Osteocyte (in vitro differentiated cells): ENCODE measurements around the gene NCAPH2. TPM values are rescaled to one million over a fixed set of nuclear protein-coding genes. Genes with fewer than 3 reads are reported as not detected.

Source experiments
- DNase-seq: peaks from one replicate; pipeline ENCODE4 v3.0.0; 2021; ENCODE audit warnings: mixed read lengths; ENCODE audit not compliant: unreplicated experiment; ENCODE audit errors: extremely low spot score
- H3K27ac Mint-ChIP-seq: one replicate; pipeline ENCODE4 v1.8.0; 2021; ENCODE audit warnings: mild to moderate bottlenecking, mixed read lengths; ENCODE audit not compliant: unreplicated experiment
- H3K27me3 Mint-ChIP-seq: one replicate; pipeline ENCODE4 v1.8.0; 2021; ENCODE audit warnings: mixed read lengths; ENCODE audit not compliant: unreplicated experiment
- H3K36me3 Mint-ChIP-seq: one replicate; pipeline ENCODE4 v1.8.0; 2021; ENCODE audit warnings: mixed read lengths; ENCODE audit not compliant: unreplicated experiment
- H3K4me1 Mint-ChIP-seq: one replicate; pipeline ENCODE4 v1.8.0; 2021; ENCODE audit warnings: mixed read lengths; ENCODE audit not compliant: unreplicated experiment
- H3K4me3 Mint-ChIP-seq: one replicate; pipeline ENCODE4 v1.8.0; 2021; ENCODE audit warnings: mild to moderate bottlenecking, moderate library complexity, mixed read lengths; ENCODE audit not compliant: unreplicated experiment
- H3K9me3 Mint-ChIP-seq: one replicate; pipeline ENCODE4 v1.8.0; 2021; ENCODE audit warnings: mixed read lengths; ENCODE audit not compliant: unreplicated experiment
- CTCF ChIP-seq: fragments of 200-600 bp; sonication (generic); IDR thresholded peaks from 2 replicates; pipeline ENCODE4 v1.5.0; 2021; ENCODE audit warnings: antibody characterized with exemption, mild to moderate bottlenecking, moderate library complexity
- total RNA-seq: library from RNA; stranded (reverse); gene quantifications from 2 replicates; pipeline ENCODE4 v1.2.1, GENCODE V29; 2021

Gene NCAPH2
- total RNA-seq, 1 donor from 2014 or later = 47.0 TPM

- no peak for DNase-seq
- TF ChIP-seq CTCF = no peak
- H3K36me3 Mint-ChIP-seq = peaks cover 2% of the 10 kb centered on the region
- peaks cover 9% of the 10 kb centered on the region for H3K27me3 Mint-ChIP-seq
- no peaks in the 10 kb centered on the region for H3K9me3 Mint-ChIP-seq
- peaks cover 12% of the 10 kb centered on the region for H3K4me1 Mint-ChIP-seq
- H3K27ac Mint-ChIP-seq = no peak overlapping the region
- no peak overlapping the region for H3K4me3 Mint-ChIP-seq
Measured at GRCh38 chr22:50483977-50484853, 23.8 kb upstream of the NCAPH2 start.

DNA sequence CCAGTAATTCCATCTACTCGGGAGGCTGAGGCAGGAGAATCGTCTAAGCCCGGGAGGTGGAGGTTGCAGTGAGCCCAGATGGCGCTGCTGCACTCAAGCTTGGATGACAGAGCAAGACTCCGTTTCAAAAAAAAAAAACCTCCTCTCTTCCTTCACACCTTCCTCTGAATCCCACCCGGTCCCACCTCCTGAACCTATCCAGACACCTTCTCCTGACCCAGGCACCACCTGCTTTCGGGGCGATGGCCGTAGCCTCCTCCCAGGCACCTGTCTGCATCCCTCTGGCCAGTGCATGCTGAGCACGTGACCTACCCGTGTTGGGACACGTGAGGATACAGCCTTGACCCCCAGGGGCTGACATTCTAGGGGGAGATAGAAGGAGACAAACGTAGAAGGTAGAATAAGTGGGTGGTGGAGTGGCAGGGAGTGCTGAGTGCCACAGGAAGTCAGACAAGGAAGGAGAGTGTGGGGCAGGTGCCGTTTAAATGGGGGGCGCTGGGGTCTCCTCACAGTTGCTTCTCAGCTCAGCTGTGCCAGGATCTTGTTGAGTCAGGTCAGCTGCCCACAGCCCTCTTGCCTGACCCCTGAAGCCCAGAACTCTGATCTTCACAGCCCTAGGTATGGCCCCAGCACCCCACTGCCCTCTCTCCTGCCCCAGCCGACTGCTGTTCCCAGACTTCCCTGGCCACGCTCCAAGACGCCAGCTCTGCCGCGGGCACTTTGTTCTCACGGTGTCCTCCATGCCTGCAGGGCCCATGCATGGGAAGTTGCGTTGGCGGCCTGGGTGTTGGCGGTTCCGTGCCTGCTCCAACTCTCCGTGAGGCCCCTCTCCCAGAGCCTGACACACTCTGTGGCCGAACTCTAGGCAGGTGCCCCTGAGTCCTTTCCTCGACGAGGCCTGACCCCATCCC, 22.5 kb upstream of the NCAPH2 start:
- no peak for DNase-seq
- Mint-ChIP-seq H3K4me1 (peaks cover 12% of the 10 kb centered on the region), H3K9me3 (no peaks in the 10 kb centered on the region), H3K27ac (no peak overlapping the region), H3K36me3 (peaks cover 2% of the 10 kb centered on the region), H3K4me3 (no peak overlapping the region), H3K27me3 (no peaks in the 10 kb centered on the region)
- TF ChIP-seq CTCF = no peak

GRCh38 chr22:50486561-50487289, 21.3 kb upstream of the NCAPH2 start, which contains the start of gene MIOX:
Gene MIOX, plus strand, starts transcription at chr22:50486859. Its CDS starts 39 bp downstream, at chr22:50486898.
- DNase-seq = no peak
- H3K27me3 Mint-ChIP-seq = no peaks in the 10 kb centered on the region
- H3K4me1 Mint-ChIP-seq = peaks cover 12% of the 10 kb centered on the region
- no peak within 1 kb of the TSS for H3K4me3 Mint-ChIP-seq
- TF ChIP-seq CTCF = no peak
- no peaks in the 10 kb centered on the region for H3K9me3 Mint-ChIP-seq
- H3K27ac Mint-ChIP-seq = peak within 1 kb of the TSS; percentile 57
- peaks cover 2% of the 10 kb centered on the region for H3K36me3 Mint-ChIP-seq

DNA sequence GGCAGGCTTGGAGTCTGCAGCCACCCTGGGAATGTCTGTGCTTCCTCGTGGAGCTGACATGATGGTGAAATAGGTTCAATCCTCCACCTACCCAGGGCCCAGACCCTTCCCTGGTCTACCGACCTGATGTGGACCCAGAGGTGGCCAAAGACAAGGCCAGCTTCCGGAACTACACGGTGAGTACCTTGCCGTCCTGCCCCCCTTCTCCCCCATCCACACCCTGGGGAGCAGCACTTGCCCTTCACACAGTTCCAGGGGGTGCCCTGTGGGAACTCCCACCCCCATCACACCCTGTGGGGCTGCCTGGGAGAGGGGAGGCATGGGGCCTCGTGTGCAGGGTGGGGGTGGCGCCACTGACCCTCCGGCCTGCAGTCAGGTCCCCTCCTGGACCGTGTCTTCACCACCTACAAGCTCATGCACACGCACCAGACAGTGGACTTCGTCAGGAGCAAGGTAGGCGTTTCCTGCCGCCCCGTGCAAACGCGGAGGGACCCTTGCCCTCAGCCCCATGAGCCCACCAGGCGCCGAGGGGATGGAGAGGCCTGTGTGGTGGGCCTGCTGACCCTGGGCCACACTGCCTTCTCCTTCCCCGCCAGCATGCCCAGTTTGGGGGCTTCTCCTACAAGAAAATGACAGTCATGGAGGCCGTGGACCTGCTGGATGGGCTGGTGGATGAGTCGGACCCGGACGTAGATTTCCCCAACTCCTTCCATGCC, 20.6 kb upstream of the NCAPH2 start:
- DNase-seq = no peak
- Mint-ChIP-seq H3K27ac (no peak overlapping the region), H3K36me3 (peaks cover 2% of the 10 kb centered on the region), H3K4me3 (no peak overlapping the region), H3K9me3 (no peaks in the 10 kb centered on the region), H3K4me1 (peaks cover 12% of the 10 kb centered on the region), H3K27me3 (no peaks in the 10 kb centered on the region)
- no peak for TF ChIP-seq CTCF
